GM23248 (cell line): ENCODE measurements around the gene C1orf174. TPM values are rescaled to one million over a fixed set of nuclear protein-coding genes. Genes with fewer than 3 reads are reported as not detected.

Experiments
- DNase-seq: peaks from one replicate; pipeline ENCODE4 v3.0.0-alpha.2; 2015
- H2AFZ ChIP-seq: fragments of 200-600 bp; sonication (generic); 2 replicates; pipeline ENCODE4 v1.6.1; 2016; ENCODE audit warnings: antibody characterized with exemption
- H3F3A ChIP-seq: fragments of 200-600 bp; sonication (generic); 2 replicates; pipeline ENCODE4 v1.6.1; 2016; ENCODE audit warnings: mild to moderate bottlenecking, antibody characterized with exemption, mixed run types; ENCODE audit not compliant: insufficient read depth
- H3K27ac ChIP-seq: fragments of 200-600 bp; sonication (generic); 2 replicates; pipeline ENCODE4 v1.5.1; 2016; ENCODE audit warnings: mild to moderate bottlenecking
- H3K27me3 ChIP-seq: fragments of 200-600 bp; sonication (generic); replicated peaks from 2 replicates; pipeline ENCODE4 v1.6.1; 2016; ENCODE audit warnings: mild to moderate bottlenecking; ENCODE audit not compliant: insufficient read depth
- H3K36me3 ChIP-seq: fragments of 200-600 bp; sonication (generic); 2 replicates; pipeline ENCODE4 v1.6.1; 2016; ENCODE audit warnings: low read depth, mild to moderate bottlenecking
- H3K4me1 ChIP-seq: fragments of 200-600 bp; sonication (generic); 2 replicates; pipeline ENCODE4 v1.6.1; 2016; ENCODE audit warnings: mild to moderate bottlenecking; ENCODE audit not compliant: insufficient read depth
- H3K4me2 ChIP-seq: fragments of 200-600 bp; sonication (generic); one replicate; pipeline ENCODE4 v1.6.1; 2016; ENCODE audit warnings: mild to moderate bottlenecking; ENCODE audit not compliant: unreplicated experiment
- H3K4me3 ChIP-seq: fragments of 200-600 bp; sonication (generic); 2 replicates; pipeline ENCODE4 v1.5.1; 2016; ENCODE audit warnings: mild to moderate bottlenecking
- H3K79me2 ChIP-seq: fragments of 200-600 bp; sonication (generic); 2 replicates; pipeline ENCODE4 v1.6.1; 2016; ENCODE audit warnings: mild to moderate bottlenecking; ENCODE audit not compliant: insufficient read depth
- H3K9ac ChIP-seq: fragments of 200-600 bp; sonication (generic); 2 replicates; pipeline ENCODE4 v1.6.1; 2016; ENCODE audit warnings: mild to moderate bottlenecking
- H3K9me2 ChIP-seq: fragments of 200-600 bp; sonication (generic); 2 replicates; pipeline ENCODE4 v1.6.1; 2016; ENCODE audit warnings: mixed run types, mild to moderate bottlenecking, moderate library complexity; ENCODE audit not compliant: insufficient read depth
- H3K9me3 ChIP-seq: fragments of 200-600 bp; sonication (generic); one replicate; pipeline ENCODE4 v1.6.1; 2017; ENCODE audit warnings: low read depth
- H4K20me1 ChIP-seq: fragments of 200-600 bp; sonication (generic); 2 replicates; pipeline ENCODE4 v1.6.0; 2016; ENCODE audit not compliant: insufficient read depth
- EZH2 ChIP-seq: fragments of 200-600 bp; sonication (generic); IDR thresholded peaks from 2 replicates; pipeline ENCODE4 v1.6.1; 2018; ENCODE audit warnings: antibody characterized with exemption, mild to moderate bottlenecking; ENCODE audit not compliant: insufficient read depth, poor library complexity, severe bottlenecking
- EZH2phosphoT487 ChIP-seq: fragments of 200-600 bp; sonication (generic); IDR thresholded peaks from 2 replicates; pipeline ENCODE4 v1.6.1; 2018; ENCODE audit warnings: antibody characterized with exemption, moderate library complexity, mild to moderate bottlenecking, low read depth; ENCODE audit not compliant: insufficient read depth
- WGBS, 2 experiments: methylation state at CpG; one replicate each; pipeline ENCODE4 v1.1.6; 2015 to 2017; ENCODE audit warnings: low lambda C conversion rate in 2 of 2, low coverage in 1 of 2; ENCODE audit errors: missing lambda C conversion rate in 2 of 2; 5-methylcytosine and 5-hydroxymethylcytosine counted together
- in situ Hi-C: fragments of 300-500 bp; cut with MboI; formaldehyde crosslinking; loops from 2 replicates; pipeline ENCODE4 v1.15.0; 2020
- polyA plus RNA-seq: library from polyadenylated mRNA; unstranded; fragments of >200 nt; fragmentation: Nextera tagmentation; extraction: Ambion mirVana; gene quantifications from 2 replicates; pipeline ENCODE4 v1.2.1, GENCODE V29; 2016
- total RNA-seq: library from RNA; depleted of rRNA; stranded (reverse); fragments of >200 nt; shearing (Covaris generic); gene quantifications from 2 replicates; pipeline ENCODE4 v1.2.3, GENCODE V29; 2014

The C1orf174 gene
- total and polyA plus RNA-seq, 2 experiments from 2014 or later, result 33.2 to 36.9 TPM

- H3K9me3 ChIP-seq, result no peaks in the 10 kb centered on the region
- H3K9ac ChIP-seq, result no peak overlapping the region
- H3F3A ChIP-seq, result no peaks in the 10 kb centered on the region
- DNase-seq, result no peak
- H3K27ac ChIP-seq, result no peak overlapping the region
- H3K9me2 ChIP-seq, result no peaks in the 10 kb centered on the region
- H2AFZ ChIP-seq, result no peak overlapping the region
- H3K36me3 ChIP-seq, result peaks cover 25% of the 10 kb centered on the region; the same call in 1 of the 2 replicates
- H3K27me3 ChIP-seq, result no peaks in the 10 kb centered on the region
- no peak overlapping the region for H3K4me3 ChIP-seq
- H4K20me1 ChIP-seq, result no peaks in the 10 kb centered on the region
- TF ChIP-seq EZH2, result no peak
- no peak for TF ChIP-seq EZH2phosphoT487
- H3K4me1 ChIP-seq, result peaks cover 6% of the 10 kb centered on the region; the same call in 1 of the 2 replicates
- 87 to 91% methylated on average over 25 to 26 of the region's 26 CpGs for WGBS, 2 experiments
- peaks cover 45% of the 10 kb centered on the region for H3K79me2 ChIP-seq
- in situ Hi-C loops, result no loop called here
- H3K4me2 ChIP-seq, result no peak overlapping the region
Observed at GRCh38 chr1:3890389-3891328, 9.4 kb downstream of the C1orf174 start.

- H3K27me3 ChIP-seq, result no peaks in the 10 kb centered on the region
- H2AFZ ChIP-seq, result no peak overlapping the region
- no peak for DNase-seq
- H3K9ac ChIP-seq, result no peak overlapping the region
- H4K20me1 ChIP-seq, result no peaks in the 10 kb centered on the region
- WGBS, 2 experiments, result 94 to 95% methylated on average over 14 of the region's 14 CpGs
- no peaks in the 10 kb centered on the region for H3K9me3 ChIP-seq
- H3K9me2 ChIP-seq, result no peaks in the 10 kb centered on the region
- no peak overlapping the region for H3K4me3 ChIP-seq
- peaks cover 37% of the 10 kb centered on the region for H3K79me2 ChIP-seq
- no peak overlapping the region for H3K27ac ChIP-seq
- in situ Hi-C loops, result no loop called here
- peaks cover 2% of the 10 kb centered on the region; the same call in 1 of the 2 replicates for H3F3A ChIP-seq
- no peak overlapping the region for H3K4me2 ChIP-seq
- peaks cover 25% of the 10 kb centered on the region; the same call in 1 of the 2 replicates for H3K36me3 ChIP-seq
- TF ChIP-seq EZH2 (no peak), EZH2phosphoT487 (no peak)
- H3K4me1 ChIP-seq, result no peaks in the 10 kb centered on the region
Observed at GRCh38 chr1:3889936-3890335, 10.1 kb downstream of the C1orf174 start.

- H3K9me3 ChIP-seq, result no peaks in the 10 kb centered on the region
- TF ChIP-seq EZH2phosphoT487 (no peak), EZH2 (no peak)
- no peak overlapping the region for H3K4me3 ChIP-seq
- H3K36me3 ChIP-seq, result peaks cover 25% of the 10 kb centered on the region; the same call in 1 of the 2 replicates
- no peaks in the 10 kb centered on the region for H3K27me3 ChIP-seq
- H3K4me1 ChIP-seq, result no peaks in the 10 kb centered on the region
- no peak overlapping the region for H3K9ac ChIP-seq
- no peak overlapping the region for H3K4me2 ChIP-seq
- H3F3A ChIP-seq, result peaks cover 2% of the 10 kb centered on the region; the same call in 1 of the 2 replicates
- in situ Hi-C loops, result no loop called here
- peaks cover 21% of the 10 kb centered on the region for H3K79me2 ChIP-seq
- no peaks in the 10 kb centered on the region for H3K9me2 ChIP-seq
- DNase-seq, result no peak
- no peaks in the 10 kb centered on the region for H4K20me1 ChIP-seq
- H2AFZ ChIP-seq, result no peak overlapping the region
- WGBS, 2 experiments, result 93 to 97% methylated on average over 15 of the region's 15 CpGs
- no peak overlapping the region for H3K27ac ChIP-seq
Observed at GRCh38 chr1:3888301-3888700, 11.8 kb downstream of the C1orf174 start.

- DNase-seq, result no peak
- 86 to 91% methylated on average over 8 of the region's 8 CpGs for WGBS, 2 experiments
- H3K9me3 ChIP-seq, result no peaks in the 10 kb centered on the region
- H3K4me2 ChIP-seq, result no peak overlapping the region
- no peaks in the 10 kb centered on the region for H3K9me2 ChIP-seq
- H4K20me1 ChIP-seq, result no peaks in the 10 kb centered on the region
- no peaks in the 10 kb centered on the region for H3K27me3 ChIP-seq
- TF ChIP-seq EZH2 (no peak), EZH2phosphoT487 (no peak)
- no peak overlapping the region for H3K9ac ChIP-seq
- no peak overlapping the region for H3K4me3 ChIP-seq
- H3K4me1 ChIP-seq, result no peaks in the 10 kb centered on the region
- H3K27ac ChIP-seq, result no peak overlapping the region
- in situ Hi-C loops, result no loop called here
- peaks cover 2% of the 10 kb centered on the region; the same call in 1 of the 2 replicates for H3F3A ChIP-seq
- peaks cover 12% of the 10 kb centered on the region; the same call in 1 of the 2 replicates for H3K79me2 ChIP-seq
- H3K36me3 ChIP-seq, result peaks cover 25% of the 10 kb centered on the region; the same call in 1 of the 2 replicates
- H2AFZ ChIP-seq, result no peak overlapping the region
Observed at GRCh38 chr1:3886691-3887090, 13.4 kb downstream of the C1orf174 start.
